H9 (cell line): Measurements from ENCODE around the gene SEMA3E. TPM values are rescaled to one million over a fixed set of nuclear protein-coding genes. Genes with fewer than 3 reads are reported as not detected.

Experiments
- DNase-seq: peaks from one replicate; pipeline ENCODE4 v3.0.0-alpha.2; 2017
- H2AFZ ChIP-seq: one replicate; pipeline ENCODE4 v1.6.1; 2013; ENCODE audit warnings: mild to moderate bottlenecking, low read length, control low read depth, moderate library complexity
- H2AK5ac ChIP-seq: 2 replicates; pipeline ENCODE4 v1.6.1; 2013; ENCODE audit warnings: low read length, control low read depth, mixed read lengths; ENCODE audit not compliant: insufficient read length
- H2BK120ac ChIP-seq: one replicate; pipeline ENCODE4 v1.6.1; 2013; ENCODE audit warnings: low read depth, mild to moderate bottlenecking, low read length, control low read depth, inconsistent platforms; ENCODE audit not compliant: poor library complexity, severe bottlenecking
- H2BK12ac ChIP-seq: 2 replicates; pipeline ENCODE4 v1.6.1; 2013; ENCODE audit warnings: low read length, control low read depth, mixed read lengths, low read depth; ENCODE audit not compliant: insufficient read length
- H2BK15ac ChIP-seq: 2 replicates; pipeline ENCODE4 v1.6.1; 2013; ENCODE audit warnings: low read depth, low read length, control low read depth
- H2BK20ac ChIP-seq: one replicate; pipeline ENCODE4 v1.6.1; 2013; ENCODE audit warnings: low read depth, mild to moderate bottlenecking, low read length, control low read depth, inconsistent platforms; ENCODE audit not compliant: poor library complexity, severe bottlenecking
- H2BK5ac ChIP-seq: 2 replicates; pipeline ENCODE4 v1.6.1; 2013; ENCODE audit warnings: low read length, control low read depth, mixed read lengths; ENCODE audit not compliant: insufficient read length
- H3K14ac ChIP-seq: 2 replicates; pipeline ENCODE4 v1.6.1; 2013; ENCODE audit warnings: low read length, control low read depth; ENCODE audit not compliant: insufficient read depth
- H3K18ac ChIP-seq: 2 replicates; pipeline ENCODE4 v1.6.1; 2013; ENCODE audit warnings: low read depth, mild to moderate bottlenecking, mixed read lengths, low read length, control low read depth; ENCODE audit not compliant: insufficient read length
- H3K23ac ChIP-seq: 2 replicates; pipeline ENCODE4 v1.6.1; 2013; ENCODE audit warnings: low read length, control low read depth, mixed read lengths, low read depth; ENCODE audit not compliant: insufficient read length
- H3K23me2 ChIP-seq: 2 replicates; pipeline ENCODE4 v1.6.1; 2013; ENCODE audit warnings: low read depth, mild to moderate bottlenecking, mixed read lengths, low read length, control low read depth; ENCODE audit not compliant: insufficient read length, poor library complexity, severe bottlenecking
- H3K27ac ChIP-seq: 2 replicates; pipeline ENCODE4 v1.5.1; 2013; ENCODE audit warnings: low read length, control low read depth, mixed read lengths, low read depth; ENCODE audit not compliant: insufficient read length
- H3K27me3 ChIP-seq: 2 replicates; pipeline ENCODE4 v1.6.1; 2013; ENCODE audit warnings: low read length, control low read depth, inconsistent platforms; ENCODE audit not compliant: insufficient read depth
- H3K4ac ChIP-seq: 2 replicates; pipeline ENCODE4 v1.6.1; 2013; ENCODE audit warnings: low read depth, mild to moderate bottlenecking, control low read depth, inconsistent platforms, low read length, moderate library complexity
- H3K4me1 ChIP-seq: 2 replicates; pipeline ENCODE4 v1.6.1; 2013; ENCODE audit warnings: low read length, control low read depth, inconsistent platforms; ENCODE audit not compliant: insufficient read depth
- H3K4me2 ChIP-seq: 2 replicates; pipeline ENCODE4 v1.6.1; 2013; ENCODE audit warnings: low read length, control low read depth, mixed read lengths; ENCODE audit not compliant: insufficient read length, insufficient read depth
- H3K56ac ChIP-seq: 2 replicates; pipeline ENCODE4 v1.6.1; 2013; ENCODE audit warnings: low read depth, mild to moderate bottlenecking, mixed read lengths, low read length, control low read depth; ENCODE audit not compliant: insufficient read length
- H3K79me1 ChIP-seq: 2 replicates; pipeline ENCODE4 v1.6.1; 2013; ENCODE audit warnings: low read depth, mild to moderate bottlenecking, moderate library complexity, low read length, control low read depth, inconsistent platforms; ENCODE audit not compliant: insufficient read depth, poor library complexity, severe bottlenecking
- H3K79me2 ChIP-seq: 2 replicates; pipeline ENCODE4 v1.6.1; 2013; ENCODE audit warnings: low read length, control low read depth, inconsistent platforms; ENCODE audit not compliant: insufficient read depth
- H3K9ac ChIP-seq: 2 replicates; pipeline ENCODE4 v1.6.1; 2013; ENCODE audit warnings: low read length, control low read depth, mixed read lengths; ENCODE audit not compliant: insufficient read length; ENCODE audit errors: extremely low read depth
- H3K9me3 ChIP-seq: one replicate; pipeline ENCODE4 v1.6.1; 2013; ENCODE audit warnings: low read depth, low read length, inconsistent platforms; ENCODE audit not compliant: control insufficient read depth
- H3T11ph ChIP-seq: one replicate; pipeline ENCODE4 v1.6.1; 2013; ENCODE audit warnings: mild to moderate bottlenecking, low read length, control low read depth, inconsistent platforms
- H4K20me1 ChIP-seq: one replicate; pipeline ENCODE4 v1.6.1; 2013; ENCODE audit not compliant: control insufficient read depth, insufficient read length, insufficient read depth
- H4K5ac ChIP-seq: 2 replicates; pipeline ENCODE4 v1.6.1; 2013; ENCODE audit warnings: low read depth, mild to moderate bottlenecking, mixed read lengths, low read length, control low read depth; ENCODE audit not compliant: insufficient read length
- H4K8ac ChIP-seq: replicated peaks from 2 replicates; pipeline ENCODE4 v1.6.1; 2013; ENCODE audit warnings: low read length, control low read depth, mixed read lengths, low read depth; ENCODE audit not compliant: insufficient read length
- H4K91ac ChIP-seq: 2 replicates; pipeline ENCODE4 v1.6.1; 2013; ENCODE audit warnings: low read depth, mild to moderate bottlenecking, moderate library complexity, mixed read lengths, low read length, control low read depth; ENCODE audit not compliant: insufficient read length
- H3K27ac Mint-ChIP-seq, 3 experiments: 2 replicates in 2 of 3; 3 replicates in 1 of 3; pipeline ENCODE4 v1.8.0; 2020 to 2021; ENCODE audit warnings: mixed read lengths in 3 of 3, mild to moderate bottlenecking in 1 of 3, moderate library complexity in 1 of 3
- H3K27me3 Mint-ChIP-seq: 2 replicates; pipeline ENCODE4 v1.8.0; 2021; ENCODE audit warnings: low read depth, mild to moderate bottlenecking, moderate library complexity, mixed read lengths
- H3K36me3 Mint-ChIP-seq, 3 experiments: 2 replicates in 2 of 3; 3 replicates in 1 of 3; pipeline ENCODE4 v1.8.0; 2020 to 2021; ENCODE audit warnings: low read depth in 3 of 3, mixed read lengths in 3 of 3; ENCODE audit not compliant: insufficient read depth in 1 of 3
- H3K4me1 Mint-ChIP-seq, 2 experiments: 2 replicates each; pipeline ENCODE4 v1.8.0; 2020; ENCODE audit warnings: mixed read lengths in 2 of 2
- H3K4me3 Mint-ChIP-seq, 2 experiments: 2 replicates in 1 of 2; 3 replicates in 1 of 2; pipeline ENCODE4 v1.8.0; 2020 to 2021; ENCODE audit warnings: mild to moderate bottlenecking in 2 of 2, mixed read lengths in 2 of 2, moderate library complexity in 1 of 2
- H3K9me3 Mint-ChIP-seq, 2 experiments: 2 replicates in 1 of 2; 3 replicates in 1 of 2; pipeline ENCODE4 v1.8.0; 2020; ENCODE audit warnings: mild to moderate bottlenecking in 2 of 2, mixed read lengths in 2 of 2, moderate library complexity in 1 of 2
- CTCF ChIP-seq: fragments of 200-600 bp; sonication (generic); conservative IDR thresholded peaks from 3 replicates; pipeline ENCODE4 v1.8.0; 2021; ENCODE audit warnings: antibody characterized with exemption, mild to moderate bottlenecking
- WGBS: extraction: QIAGEN DNeasy Blood & Tissue Kit; methylation state at CpG from one replicate; pipeline ENCODE4 v1.1.7; 2013; ENCODE audit warnings: missing lambda C conversion rate, low lambda C conversion rate, mixed read lengths; ENCODE audit not compliant: insufficient read length; ENCODE audit errors: extremely low coverage; 5-methylcytosine and 5-hydroxymethylcytosine counted together
- total RNA-seq: library from RNA; stranded (reverse); gene quantifications from 2 replicates; pipeline ENCODE4 v1.2.1, GENCODE V29; 2021

The SEMA3E gene
- total RNA-seq, 1 experiment from 2014 or later = 0.39 TPM

DNA sequence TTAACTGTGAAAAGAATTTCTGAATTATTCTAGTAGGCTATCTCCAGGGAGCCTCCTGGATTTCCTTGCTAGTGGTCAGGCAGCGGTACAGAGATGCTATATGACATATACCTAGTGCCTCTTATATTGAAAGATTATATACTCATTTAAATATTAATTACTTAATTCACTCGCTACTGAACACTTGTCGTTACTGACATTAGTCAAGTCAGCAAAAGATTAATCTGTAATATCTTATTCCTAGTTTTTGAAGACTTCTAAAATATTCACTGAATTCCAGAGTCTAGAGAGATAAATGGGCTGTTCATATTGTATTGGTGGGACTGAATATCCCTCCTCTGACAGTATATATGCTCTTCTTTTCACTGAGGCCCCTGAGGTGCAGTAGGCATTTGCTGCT is 2.9 kb downstream of the SEMA3E start:
- DNase-seq = no peak
- H3K23me2 ChIP-seq = peaks cover 7% of the 10 kb centered on the region
- no peaks in the 10 kb centered on the region for H3K9me3 ChIP-seq
- Mint-ChIP-seq H3K9me3 (no peaks in the 10 kb centered on the region), H3K27ac (no peak overlapping the region), H3K4me3 (no peak overlapping the region), H3K27me3 (peaks cover 2% of the 10 kb centered on the region), H3K36me3 (no peaks in the 10 kb centered on the region), H3K4me1 (peaks cover 23 to 29% of the 10 kb centered on the region in 2 experiments)
- no peak overlapping the region for H2BK12ac ChIP-seq
- H3K27ac ChIP-seq = no peak overlapping the region
- peaks cover 2% of the 10 kb centered on the region; the same call in 1 of the 2 replicates for H3K4me1 ChIP-seq
- no peak overlapping the region for H3K9ac ChIP-seq
- no peaks in the 10 kb centered on the region for H3K79me2 ChIP-seq
- H2BK15ac ChIP-seq = no peak overlapping the region
- no peak overlapping the region for H2BK120ac ChIP-seq
- no peak overlapping the region for H4K8ac ChIP-seq
- no peak overlapping the region for H4K5ac ChIP-seq
- no peak overlapping the region for H3T11ph ChIP-seq
- no peak overlapping the region for H2BK20ac ChIP-seq
- no peak overlapping the region for H3K23ac ChIP-seq
- WGBS = no CpG with 5 or more reads among the region's 3 CpGs
- no peak overlapping the region for H3K18ac ChIP-seq
- no peak overlapping the region for H2BK5ac ChIP-seq
- no peak overlapping the region for H3K56ac ChIP-seq
- H3K4me2 ChIP-seq = no peak overlapping the region
- no peak for TF ChIP-seq CTCF
- H3K4ac ChIP-seq = no peak overlapping the region
- no peak overlapping the region for H2AK5ac ChIP-seq
- H4K20me1 ChIP-seq = no peaks in the 10 kb centered on the region
- H4K91ac ChIP-seq = no peak overlapping the region
- no peak overlapping the region for H3K14ac ChIP-seq
- H2AFZ ChIP-seq = no peak overlapping the region
- H3K79me1 ChIP-seq = no peaks in the 10 kb centered on the region
- H3K27me3 ChIP-seq = no peaks in the 10 kb centered on the region
